Measurements from ENCODE around the gene MISP. TPM values are rescaled to one million over a fixed set of nuclear protein-coding genes. Genes with fewer than 3 reads are reported as not detected.
A peak's percentile ranks its signal among the peaks of the same experiment; 100 is the strongest.

MISP gene
- total RNA-seq, 1 donor from 2014 or later = not detected

DNA sequence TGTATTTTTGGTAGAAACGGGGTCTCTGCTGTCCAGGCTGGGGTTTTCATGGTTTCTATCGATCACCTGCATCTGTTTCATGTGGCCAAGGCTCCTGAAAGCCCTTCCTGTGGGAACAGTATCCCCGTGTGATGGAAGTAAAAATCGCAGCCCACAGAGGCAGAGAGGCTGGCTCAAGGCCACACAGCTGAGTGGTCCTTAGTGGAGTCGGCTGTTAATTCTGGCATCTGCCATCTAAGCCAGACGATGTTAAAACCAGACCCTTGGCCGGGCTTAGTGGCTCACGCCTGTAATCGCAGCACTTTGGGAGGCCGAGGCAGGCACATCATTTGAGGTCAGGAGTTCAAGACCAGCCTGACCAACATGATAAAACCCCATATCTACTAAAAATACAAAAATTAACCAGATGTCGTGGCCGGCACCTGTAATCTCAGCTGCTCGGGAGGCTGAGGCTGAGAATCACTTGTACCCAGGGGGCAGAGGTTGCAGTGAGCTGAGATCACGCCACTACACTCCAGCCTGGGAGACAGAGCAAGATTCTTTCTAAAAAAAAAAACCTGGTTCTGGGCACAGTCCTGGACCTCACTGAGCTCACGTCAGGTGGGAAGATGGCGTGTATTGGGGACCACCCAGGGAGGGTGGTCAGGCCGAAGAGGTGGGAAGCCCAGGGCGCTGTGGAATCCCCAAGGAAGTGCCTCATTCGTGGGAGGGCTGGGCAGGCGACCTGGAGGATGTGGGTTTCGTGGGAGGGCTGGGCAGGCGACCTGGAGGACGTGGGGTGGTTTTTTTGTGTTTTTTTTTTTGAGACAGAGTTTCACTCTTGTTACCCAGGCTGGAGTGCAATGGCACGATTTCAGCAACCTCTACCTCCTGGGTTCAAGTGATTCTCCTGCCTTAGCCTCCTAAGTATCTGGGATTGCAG lies 18.5 kb upstream of the MISP start:
- Mint-ChIP-seq H3K4me3 (no peak overlapping the region), H3K4me1 (peaks cover 4% of the 10 kb centered on the region), H3K27ac (ENCODE audit: unreplicated experiment) (no peak overlapping the region), H3K27me3 (ENCODE audit: low read depth) (no peaks in the 10 kb centered on the region), H3K9me3 (no peaks in the 10 kb centered on the region), H3K36me3 (ENCODE audit: low read depth) (peaks cover 3% of the 10 kb centered on the region)
- no peak for TF ChIP-seq CTCF (conservative IDR thresholded peaks at IDR 0.05)
- no peak for DNase-seq (ENCODE audit: low read depth, low spot score)

GRCh38 chr19:734716-735115 lies 16.2 kb upstream of the MISP start:
- Mint-ChIP-seq H3K4me1 (peaks cover 4% of the 10 kb centered on the region), H3K36me3 (ENCODE audit: low read depth) (peaks cover 3% of the 10 kb centered on the region), H3K27ac (ENCODE audit: unreplicated experiment) (no peak overlapping the region), H3K27me3 (ENCODE audit: low read depth) (no peaks in the 10 kb centered on the region), H3K4me3 (no peak overlapping the region), H3K9me3 (no peaks in the 10 kb centered on the region)
- DNase-seq (ENCODE audit: low read depth, low spot score) = no peak
- no peak for TF ChIP-seq CTCF (conservative IDR thresholded peaks at IDR 0.05)

- Mint-ChIP-seq H3K27ac (ENCODE audit: unreplicated experiment) (no peak overlapping the region), H3K4me1 (peaks cover 4% of the 10 kb centered on the region), H3K36me3 (ENCODE audit: low read depth) (no peaks in the 10 kb centered on the region)
Observed at GRCh38 chr19:736125-736524, 14.8 kb upstream of the MISP start.

GRCh38 chr19:737591-738093 lies 13.3 kb upstream of the MISP start:
- Mint-ChIP-seq H3K4me1 (peaks cover 4% of the 10 kb centered on the region), H3K36me3 (ENCODE audit: low read depth) (no peaks in the 10 kb centered on the region), H3K27me3 (ENCODE audit: low read depth) (no peaks in the 10 kb centered on the region), H3K9me3 (no peaks in the 10 kb centered on the region), H3K27ac (ENCODE audit: unreplicated experiment) (no peak overlapping the region), H3K4me3 (no peak overlapping the region)
- TF ChIP-seq CTCF (conservative IDR thresholded peaks at IDR 0.05) = peak; percentile 61
- DNase-seq (ENCODE audit: low read depth, low spot score) = peak; percentile 65

More at GRCh38 chr19:736125-736524, 14.8 kb upstream of the MISP start:
- Mint-ChIP-seq H3K9me3 (no peaks in the 10 kb centered on the region), H3K4me3 (no peak overlapping the region), H3K27me3 (ENCODE audit: low read depth) (no peaks in the 10 kb centered on the region)
- no peak for TF ChIP-seq CTCF (conservative IDR thresholded peaks at IDR 0.05)
- no peak for DNase-seq (ENCODE audit: low read depth, low spot score)

DNA sequence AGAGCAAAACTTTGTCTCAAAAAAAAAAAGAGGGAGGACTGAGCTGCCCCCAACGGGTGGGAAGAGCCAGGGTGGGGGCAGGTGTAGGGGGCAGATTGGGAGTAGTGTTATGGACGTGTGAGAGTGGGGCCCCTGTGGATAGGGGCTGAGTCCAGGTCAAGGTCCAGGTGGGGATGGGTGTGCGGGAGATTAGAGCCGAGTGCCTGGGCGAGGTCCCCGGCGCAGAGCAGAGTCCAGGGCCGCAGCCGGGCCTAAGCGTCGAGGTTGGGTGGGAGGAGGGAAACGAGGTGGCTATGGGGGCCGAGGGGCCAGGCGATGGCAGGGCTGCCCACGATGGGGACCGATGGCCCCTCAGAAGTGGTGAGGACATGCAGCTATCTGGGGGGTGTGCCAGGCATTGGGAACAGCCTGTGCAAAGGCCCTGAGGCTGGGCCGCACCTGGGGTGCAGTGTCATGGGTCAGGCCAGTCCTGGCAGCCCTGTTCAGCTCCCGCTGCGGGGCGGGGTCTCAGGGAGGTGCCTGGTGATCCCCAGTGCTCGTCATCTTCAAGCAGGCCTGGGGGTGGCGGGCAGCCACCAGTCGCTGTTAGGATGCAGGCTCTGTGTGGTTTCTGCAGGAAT lies 12.3 kb upstream of the MISP start:
- TF ChIP-seq CTCF (conservative IDR thresholded peaks at IDR 0.05) = no peak
- no peak for DNase-seq (ENCODE audit: low read depth, low spot score)
- Mint-ChIP-seq H3K9me3 (no peaks in the 10 kb centered on the region), H3K27me3 (ENCODE audit: low read depth) (no peaks in the 10 kb centered on the region), H3K27ac (ENCODE audit: unreplicated experiment) (no peak overlapping the region), H3K4me1 (peaks cover 4% of the 10 kb centered on the region), H3K36me3 (ENCODE audit: low read depth) (no peaks in the 10 kb centered on the region), H3K4me3 (no peak overlapping the region)
